LNCaP clone FGC (cell line): ENCODE results near the gene SLC2A11.

ENCODE experiments used
- DNase-seq: peaks from one replicate; pipeline ENCODE4 v3.0.0-alpha.2; 2011; ENCODE audit warnings: low read depth
- H3K4me3 ChIP-seq: 2 replicates; pipeline ENCODE4 v1.5.1; 2011; ENCODE audit warnings: mild to moderate bottlenecking, low read depth, low read length, control low read depth
- CTCF ChIP-seq: IDR thresholded peaks from 2 replicates; pipeline ENCODE4 v1.5.1; 2012; ENCODE audit warnings: mild to moderate bottlenecking; ENCODE audit not compliant: control insufficient read depth, insufficient read depth; ENCODE audit errors: extremely low read depth

SLC2A11 gene

GRCh38 chr22:23922921-23923320 is 65.2 kb downstream of the SLC2A11 start:
- no peak for DNase-seq
- no peak for TF ChIP-seq CTCF
- H3K4me3 ChIP-seq: no peak overlapping the region

- TF ChIP-seq CTCF: no peak
- no peak for DNase-seq
- H3K4me3 ChIP-seq: no peak overlapping the region
Measured at GRCh38 chr22:23925020-23925606, 67.4 kb downstream of the SLC2A11 start.

- no peak overlapping the region for H3K4me3 ChIP-seq
- no peak for TF ChIP-seq CTCF
- DNase-seq: no peak
Measured at GRCh38 chr22:23926561-23926960, 68.9 kb downstream of the SLC2A11 start.
